Stomach (tissue), 4 donors: ENCODE results near the gene AUTS2.

Experiments used
- CTCF ChIP-seq, 7 experiments: fragments of 450-650 bp in 4 of 7; fragments of 200-600 bp in 3 of 7; sonication (generic) in 3 of 7; IDR thresholded peaks; one replicate each; pipeline ENCODE4 v1.5.1; 2016 to 2019; ENCODE audit warnings: antibody characterized with exemption in 7 of 7, control low read depth in 2 of 7, mild to moderate bottlenecking in 1 of 7
- POLR2A ChIP-seq, 4 donors: fragments of 450-650 bp; IDR thresholded peaks; one replicate each; pipeline ENCODE4 v1.6.1; 2016; ENCODE audit warnings: antibody characterized with exemption in 4 of 4, control low read depth in 2 of 4, mild to moderate bottlenecking in 1 of 4, moderate library complexity in 1 of 4

- no peak for TF ChIP-seq CTCF (IDR thresholded peaks at IDR 0.05)
- TF ChIP-seq POLR2A (IDR thresholded peaks at IDR 0.05) = no peak
These were observed 1125.1 kb downstream of the AUTS2 start for GRCh38 chr7:70723339-70723738.
